Liver (tissue), 9 donors: ENCODE measurements around the gene PCED1B. TPM values are rescaled to one million over a fixed set of nuclear protein-coding genes. Genes with fewer than 3 reads are reported as not detected.

Experiments used
- DNase-seq: peaks from one replicate; pipeline ENCODE4 v3.0.0-alpha.2; 2017; ENCODE audit warnings: low spot score
- H3K27ac ChIP-seq, 2 donors: one replicate each; pipeline ENCODE4 v1.7.0; 2013; ENCODE audit warnings: inconsistent platforms in 2 of 2, low read length in 2 of 2, control low read depth in 1 of 2, low read depth in 1 of 2, mild to moderate bottlenecking in 1 of 2
- H3K27me3 ChIP-seq, 4 donors: one replicate each; pipeline versions ENCODE4 v1.6.1 to v1.7.0; 2013; ENCODE audit warnings: low read length in 3 of 4, inconsistent platforms in 1 of 4, mild to moderate bottlenecking in 1 of 4, moderate library complexity in 1 of 4; ENCODE audit not compliant: control insufficient read depth in 4 of 4, insufficient read depth in 4 of 4
- H3K36me3 ChIP-seq, 4 donors: one replicate each; pipeline versions ENCODE4 v1.6.1 to v1.7.0; 2013; ENCODE audit warnings: low read length in 3 of 4, mild to moderate bottlenecking in 3 of 4, low read depth in 1 of 4, moderate library complexity in 1 of 4; ENCODE audit not compliant: control insufficient read depth in 4 of 4, insufficient read depth in 3 of 4
- H3K4me1 ChIP-seq, 4 donors: one replicate each; pipeline versions ENCODE4 v1.6.1 to v1.7.0; 2013; ENCODE audit warnings: low read length in 3 of 4, mild to moderate bottlenecking in 3 of 4, moderate library complexity in 1 of 4; ENCODE audit not compliant: control insufficient read depth in 4 of 4, insufficient read depth in 4 of 4
- H3K4me3 ChIP-seq, 3 donors: one replicate each; pipeline versions ENCODE4 v1.6.1 to v1.7.0; 2013; ENCODE audit warnings: low read length in 3 of 3, control low read depth in 1 of 3, low read depth in 1 of 3, mild to moderate bottlenecking in 1 of 3
- H3K9ac ChIP-seq, 2 donors: one replicate each; pipeline ENCODE4 v1.7.0; 2013; ENCODE audit warnings: low read length in 2 of 2, mild to moderate bottlenecking in 2 of 2, moderate library complexity in 2 of 2, control low read depth in 1 of 2, low read depth in 1 of 2
- H3K9me3 ChIP-seq, 4 donors: one replicate each; pipeline versions ENCODE4 v1.6.1 to v1.7.0; 2013; ENCODE audit warnings: low read length in 3 of 4; ENCODE audit not compliant: control insufficient read depth in 4 of 4
- EGR1 ChIP-seq, 2 donors: IDR thresholded peaks; 2 replicates each; pipeline ENCODE4 v1.6.1; 2016 to 2018; ENCODE audit warnings: antibody characterized with exemption in 2 of 2, low read depth in 2 of 2
- FOXA1 ChIP-seq: IDR thresholded peaks from 2 replicates; pipeline ENCODE4 v1.6.1; 2016; ENCODE audit warnings: antibody characterized with exemption
- FOXA2 ChIP-seq: IDR thresholded peaks from 2 replicates; pipeline ENCODE4 v1.6.1; 2016; ENCODE audit warnings: antibody characterized with exemption
- GABPA ChIP-seq, 2 donors: IDR thresholded peaks in 1 of 2; conservative IDR thresholded peaks in 1 of 2; 2 replicates each; pipeline ENCODE4 v1.6.1; 2016; ENCODE audit warnings: antibody characterized with exemption in 2 of 2, mild to moderate bottlenecking in 1 of 2, moderate library complexity in 1 of 2
- HNF4A ChIP-seq, 2 donors: conservative IDR thresholded peaks; 2 replicates each; pipeline ENCODE4 v1.6.1; 2016; ENCODE audit warnings: antibody characterized with exemption in 2 of 2, mild to moderate bottlenecking in 2 of 2
- HNF4G ChIP-seq: IDR thresholded peaks from 2 replicates; pipeline ENCODE4 v1.6.1; 2016; ENCODE audit warnings: antibody characterized with exemption
- JUND ChIP-seq, 2 donors: IDR thresholded peaks; 2 replicates each; pipeline ENCODE4 v1.6.1; 2016; ENCODE audit warnings: antibody characterized with exemption in 2 of 2
- RAD21 ChIP-seq, 2 donors: IDR thresholded peaks; 2 replicates each; pipeline ENCODE4 v1.6.1; 2016; ENCODE audit warnings: antibody characterized with exemption in 2 of 2, mild to moderate bottlenecking in 2 of 2
- RXRA ChIP-seq, 2 donors: IDR thresholded peaks; 2 replicates each; pipeline ENCODE4 v1.6.1; 2017 to 2018; ENCODE audit warnings: antibody characterized with exemption in 2 of 2, mild to moderate bottlenecking in 1 of 2
- SP1 ChIP-seq: IDR thresholded peaks from 2 replicates; pipeline ENCODE4 v1.6.1; 2018; ENCODE audit warnings: antibody characterized with exemption, mild to moderate bottlenecking
- TAF1 ChIP-seq: conservative IDR thresholded peaks from 2 replicates; pipeline ENCODE4 v1.6.1; 2016; ENCODE audit warnings: antibody characterized with exemption, mild to moderate bottlenecking
- YY1 ChIP-seq: IDR thresholded peaks from 2 replicates; pipeline ENCODE4 v1.6.1; 2016; ENCODE audit warnings: antibody characterized with exemption, mild to moderate bottlenecking
- WGBS: extraction: QIAGEN DNeasy Blood & Tissue Kit; methylation state at CpG from one replicate; pipeline ENCODE4 v1.1.7; 2013; 5-methylcytosine and 5-hydroxymethylcytosine counted together
- polyA plus RNA-seq, 2 donors: library from polyadenylated mRNA; stranded (reverse) in 1 of 2; unstranded in 1 of 2; fragments of 200-250 nt in 1 of 2; fragments of >200 nt in 1 of 2; fragmentation: Nextera tagmentation in 1 of 2; extraction: Ambion mirVana in 1 of 2; gene quantifications; one replicate each; pipeline versions ENCODE4 v1.2.1 to v1.2.3, GENCODE V29; 2013 to 2015
- total RNA-seq, 2 donors: library from RNA; depleted of rRNA; stranded (reverse); fragments of >200 nt; gene quantifications; one replicate each; pipeline ENCODE4 v1.2.3, GENCODE V29; 2014
- TF ChIP-seq, protein P1 (sequence below): IDR thresholded peaks from 2 replicates; pipeline ENCODE4 v1.6.1; 2016; ENCODE audit warnings: antibody characterized with exemption, mild to moderate bottlenecking
- TF ChIP-seq, protein P2 (sequence below): IDR thresholded peaks from 2 replicates; pipeline ENCODE4 v1.6.1; 2016; ENCODE audit warnings: antibody characterized with exemption
- TF ChIP-seq, protein P3 (sequence below): IDR thresholded peaks from 2 replicates; pipeline ENCODE4 v1.6.1; 2016; ENCODE audit warnings: antibody characterized with exemption
- TF ChIP-seq, protein P4 (sequence below): IDR thresholded peaks from 2 replicates; pipeline ENCODE4 v1.6.1; 2016; ENCODE audit warnings: antibody characterized with exemption
- donor health status: healthy.
- donor health status: healthy.
- donor health status: healthy.
- donor health status: healthy.
- donor health status: healthy.

The PCED1B gene
- total and polyA plus RNA-seq, 4 donors, result 0.51 to 1.8 (median 1.1) TPM

DNA sequence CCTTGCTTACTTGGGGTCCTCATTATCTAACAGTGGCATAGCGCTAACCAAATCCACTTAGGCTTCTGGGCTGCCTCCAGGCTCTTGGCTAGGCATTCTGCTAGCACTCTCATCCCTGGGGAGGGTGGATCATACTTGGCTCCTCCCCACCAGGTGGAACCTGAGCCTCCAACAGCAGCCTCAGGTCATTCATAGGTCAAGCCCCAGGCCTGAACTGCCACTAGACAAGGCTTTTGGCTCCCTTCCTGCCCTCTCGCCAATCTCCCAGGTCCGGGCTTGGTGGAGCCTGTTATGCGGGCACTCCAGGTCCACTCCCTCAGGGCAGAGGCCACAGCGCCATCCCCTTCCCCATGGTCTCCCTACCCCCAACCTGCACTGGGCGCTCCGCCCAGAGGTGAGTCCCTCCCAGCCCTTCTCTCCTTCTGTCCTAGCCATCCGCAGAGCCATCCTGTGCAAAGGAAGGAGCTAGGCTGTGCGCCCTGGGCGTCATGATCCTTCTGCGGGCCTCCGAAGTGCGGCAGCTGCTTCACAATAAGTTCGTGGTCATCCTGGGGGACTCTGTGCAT lies 155.2 kb downstream of the PCED1B start:
- 93% methylated on average over 14 of the region's 14 CpGs for WGBS
- H3K27me3 ChIP-seq, result no peaks in the 10 kb centered on the region
- no peak for TF ChIP-seq SP1
- no peak for TF ChIP-seq TAF1
- peak in 1 of 2 donors; percentile 46 for TF ChIP-seq RXRA (IDR thresholded peaks at IDR 0.05)
- no peak for TF ChIP-seq YY1
- TF ChIP-seq FOXA2, result no peak
- H3K9me3 ChIP-seq, result no peaks in the 10 kb centered on the region
- no peak overlapping the region for H3K9ac ChIP-seq
- no peaks in the 10 kb centered on the region for H3K36me3 ChIP-seq
- peaks cover 0 to 3% (median 2%) of the 10 kb centered on the region in 4 donors for H3K4me1 ChIP-seq
- H3K27ac ChIP-seq, result no peak overlapping the region
- H3K4me3 ChIP-seq, result no peak overlapping the region
- DNase-seq, result no peak

DNA sequence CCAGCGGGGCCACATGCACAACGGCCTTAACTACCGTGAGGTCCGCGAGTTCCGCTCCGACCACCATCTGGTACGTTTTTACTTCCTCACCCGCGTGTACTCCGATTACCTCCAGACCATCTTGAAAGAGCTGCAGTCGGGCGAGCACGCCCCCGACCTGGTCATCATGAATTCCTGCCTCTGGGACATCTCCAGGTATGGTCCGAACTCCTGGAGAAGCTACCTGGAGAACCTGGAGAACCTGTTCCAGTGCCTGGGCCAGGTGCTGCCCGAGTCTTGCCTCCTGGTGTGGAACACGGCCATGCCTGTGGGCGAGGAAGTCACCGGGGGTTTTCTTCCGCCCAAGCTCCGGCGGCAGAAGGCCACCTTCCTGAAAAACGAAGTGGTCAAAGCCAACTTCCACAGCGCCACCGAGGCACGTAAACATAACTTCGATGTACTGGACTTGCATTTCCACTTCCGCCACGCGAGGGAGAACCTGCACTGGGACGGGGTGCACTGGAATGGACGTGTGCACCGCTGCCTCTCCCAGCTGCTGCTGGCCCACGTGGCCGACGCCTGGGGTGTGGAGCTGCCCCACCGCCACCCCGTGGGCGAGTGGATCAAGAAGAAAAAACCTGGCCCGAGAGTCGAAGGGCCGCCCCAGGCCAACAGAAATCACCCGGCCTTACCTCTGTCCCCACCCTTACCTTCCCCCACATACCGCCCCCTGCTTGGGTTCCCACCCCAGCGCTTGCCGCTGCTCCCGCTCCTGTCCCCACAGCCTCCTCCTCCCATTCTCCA lies 156.0 kb downstream of the PCED1B start:
- Histone ChIP-seq H3K4me1 (peaks cover 0 to 3% (median 1%) of the 10 kb centered on the region in 4 donors), H3K36me3 (no peaks in the 10 kb centered on the region), H3K9me3 (no peaks in the 10 kb centered on the region), H3K27me3 (no peaks in the 10 kb centered on the region), H3K4me3 (no peak overlapping the region), H3K9ac (no peak overlapping the region), H3K27ac (no peak overlapping the region)
- TF ChIP-seq, protein P1, sequence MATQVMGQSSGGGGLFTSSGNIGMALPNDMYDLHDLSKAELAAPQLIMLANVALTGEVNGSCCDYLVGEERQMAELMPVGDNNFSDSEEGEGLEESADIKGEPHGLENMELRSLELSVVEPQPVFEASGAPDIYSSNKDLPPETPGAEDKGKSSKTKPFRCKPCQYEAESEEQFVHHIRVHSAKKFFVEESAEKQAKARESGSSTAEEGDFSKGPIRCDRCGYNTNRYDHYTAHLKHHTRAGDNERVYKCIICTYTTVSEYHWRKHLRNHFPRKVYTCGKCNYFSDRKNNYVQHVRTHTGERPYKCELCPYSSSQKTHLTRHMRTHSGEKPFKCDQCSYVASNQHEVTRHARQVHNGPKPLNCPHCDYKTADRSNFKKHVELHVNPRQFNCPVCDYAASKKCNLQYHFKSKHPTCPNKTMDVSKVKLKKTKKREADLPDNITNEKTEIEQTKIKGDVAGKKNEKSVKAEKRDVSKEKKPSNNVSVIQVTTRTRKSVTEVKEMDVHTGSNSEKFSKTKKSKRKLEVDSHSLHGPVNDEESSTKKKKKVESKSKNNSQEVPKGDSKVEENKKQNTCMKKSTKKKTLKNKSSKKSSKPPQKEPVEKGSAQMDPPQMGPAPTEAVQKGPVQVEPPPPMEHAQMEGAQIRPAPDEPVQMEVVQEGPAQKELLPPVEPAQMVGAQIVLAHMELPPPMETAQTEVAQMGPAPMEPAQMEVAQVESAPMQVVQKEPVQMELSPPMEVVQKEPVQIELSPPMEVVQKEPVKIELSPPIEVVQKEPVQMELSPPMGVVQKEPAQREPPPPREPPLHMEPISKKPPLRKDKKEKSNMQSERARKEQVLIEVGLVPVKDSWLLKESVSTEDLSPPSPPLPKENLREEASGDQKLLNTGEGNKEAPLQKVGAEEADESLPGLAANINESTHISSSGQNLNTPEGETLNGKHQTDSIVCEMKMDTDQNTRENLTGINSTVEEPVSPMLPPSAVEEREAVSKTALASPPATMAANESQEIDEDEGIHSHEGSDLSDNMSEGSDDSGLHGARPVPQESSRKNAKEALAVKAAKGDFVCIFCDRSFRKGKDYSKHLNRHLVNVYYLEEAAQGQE, result no peak
- TF ChIP-seq HNF4G, result no peak
- TF ChIP-seq EGR1 (IDR thresholded peaks at IDR 0.05; ENCODE audit: low read depth in 2 of 2), result no peak
- TF ChIP-seq JUND (IDR thresholded peaks at IDR 0.05), result no peak
- no peak for TF ChIP-seq RXRA (IDR thresholded peaks at IDR 0.05)
- TF ChIP-seq FOXA1, result no peak
- DNase-seq, result no peak
- 98% methylated on average over 48 of the region's 48 CpGs for whole genome bisulfite sequencing

DNA sequence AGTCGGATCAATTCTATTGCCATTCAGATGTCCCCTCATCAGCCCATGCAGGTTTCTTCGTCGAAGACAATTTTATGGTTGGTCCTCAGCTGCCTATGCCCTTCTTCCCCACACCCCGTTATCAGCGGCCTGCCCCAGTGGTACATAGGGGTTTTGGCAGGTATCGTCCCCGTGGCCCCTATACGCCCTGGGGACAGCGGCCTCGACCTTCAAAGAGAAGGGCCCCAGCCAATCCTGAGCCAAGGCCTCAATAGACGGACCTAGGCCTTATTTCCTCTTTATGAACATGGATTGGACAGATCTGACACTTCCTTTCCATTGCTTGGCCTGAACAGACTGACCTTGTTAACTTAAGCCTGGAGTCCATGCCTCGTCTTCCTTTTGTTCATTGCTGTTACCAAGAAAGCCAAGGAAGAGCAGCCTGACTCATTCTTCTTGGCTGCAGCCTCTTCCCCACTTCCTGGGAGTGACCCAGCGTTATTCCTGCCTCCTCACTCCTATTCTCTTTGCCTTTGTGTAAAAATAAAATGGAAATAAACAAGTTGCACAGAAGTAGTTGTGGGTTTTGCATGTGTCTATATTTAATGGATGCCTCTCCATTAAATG lies 156.8 kb downstream of the PCED1B start:
- DNase-seq, result no peak
- no peak overlapping the region for H3K27ac ChIP-seq
- 93% methylated on average over 13 of the region's 13 CpGs for WGBS
- H3K36me3 ChIP-seq, result no peaks in the 10 kb centered on the region
- H3K4me3 ChIP-seq, result no peak overlapping the region
- H3K9ac ChIP-seq, result no peak overlapping the region
- H3K4me1 ChIP-seq, result peaks cover 0 to 3% (median 1%) of the 10 kb centered on the region in 4 donors
- no peaks in the 10 kb centered on the region for H3K9me3 ChIP-seq
- H3K27me3 ChIP-seq, result no peaks in the 10 kb centered on the region
- TF ChIP-seq HNF4A (conservative IDR thresholded peaks at IDR 0.05) (no peak), FOXA1 (no peak), RXRA (IDR thresholded peaks at IDR 0.05) (no peak), GABPA (IDR thresholded peaks at IDR 0.05 in 1 of 2, conservative IDR thresholded peaks at IDR 0.05 in 1 of 2) (no peak), JUND (IDR thresholded peaks at IDR 0.05) (no peak), YY1 (no peak), TAF1 (no peak), RAD21 (IDR thresholded peaks at IDR 0.05) (no peak)
- TF ChIP-seq, protein P2, sequence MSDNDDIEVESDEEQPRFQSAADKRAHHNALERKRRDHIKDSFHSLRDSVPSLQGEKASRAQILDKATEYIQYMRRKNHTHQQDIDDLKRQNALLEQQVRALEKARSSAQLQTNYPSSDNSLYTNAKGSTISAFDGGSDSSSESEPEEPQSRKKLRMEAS, result no peak
- TF ChIP-seq, protein P3, sequence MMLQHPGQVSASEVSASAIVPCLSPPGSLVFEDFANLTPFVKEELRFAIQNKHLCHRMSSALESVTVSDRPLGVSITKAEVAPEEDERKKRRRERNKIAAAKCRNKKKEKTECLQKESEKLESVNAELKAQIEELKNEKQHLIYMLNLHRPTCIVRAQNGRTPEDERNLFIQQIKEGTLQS, result no peak
- TF ChIP-seq, protein P4, sequence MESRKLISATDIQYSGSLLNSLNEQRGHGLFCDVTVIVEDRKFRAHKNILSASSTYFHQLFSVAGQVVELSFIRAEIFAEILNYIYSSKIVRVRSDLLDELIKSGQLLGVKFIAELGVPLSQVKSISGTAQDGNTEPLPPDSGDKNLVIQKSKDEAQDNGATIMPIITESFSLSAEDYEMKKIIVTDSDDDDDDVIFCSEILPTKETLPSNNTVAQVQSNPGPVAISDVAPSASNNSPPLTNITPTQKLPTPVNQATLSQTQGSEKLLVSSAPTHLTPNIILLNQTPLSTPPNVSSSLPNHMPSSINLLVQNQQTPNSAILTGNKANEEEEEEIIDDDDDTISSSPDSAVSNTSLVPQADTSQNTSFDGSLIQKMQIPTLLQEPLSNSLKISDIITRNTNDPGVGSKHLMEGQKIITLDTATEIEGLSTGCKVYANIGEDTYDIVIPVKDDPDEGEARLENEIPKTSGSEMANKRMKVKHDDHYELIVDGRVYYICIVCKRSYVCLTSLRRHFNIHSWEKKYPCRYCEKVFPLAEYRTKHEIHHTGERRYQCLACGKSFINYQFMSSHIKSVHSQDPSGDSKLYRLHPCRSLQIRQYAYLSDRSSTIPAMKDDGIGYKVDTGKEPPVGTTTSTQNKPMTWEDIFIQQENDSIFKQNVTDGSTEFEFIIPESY, result no peak
- TF ChIP-seq, protein P1, result no peak
